AG04450 (cell line): ENCODE measurements around the gene CEP85. TPM values are rescaled to one million over a fixed set of nuclear protein-coding genes. Genes with fewer than 3 reads are reported as not detected.

Experiments
- CTCF ChIA-PET: fragments of 300-600, 350-600 bp; formaldehyde crosslinking; extraction: SDS; loops from one replicate; lab custom pipeline; 2022; ENCODE audit warnings: antibody characterized with exemption, inconsistent platforms; lab: Charles Lee
- POLR2A ChIA-PET: fragments of 350-600 bp; formaldehyde crosslinking; extraction: SDS; loops from one replicate; lab custom pipeline; 2021; ENCODE audit warnings: antibody characterized with exemption, inconsistent platforms; lab: Yijun Ruan, JAX
- DNase-seq: peaks from one replicate; pipeline ENCODE4 v3.0.0-alpha.2; 2011; ENCODE audit warnings: low read depth, low spot score
- H3K27ac ChIP-seq: one replicate; pipeline ENCODE4 v1.5.1; 2012; ENCODE audit warnings: low read depth, low read length, control low read depth
- H3K27me3 ChIP-seq: one replicate; pipeline ENCODE4 v1.6.0; 2012; ENCODE audit warnings: low read length; ENCODE audit not compliant: control insufficient read depth, insufficient read depth
- H3K4me3 ChIP-seq: 2 replicates; pipeline ENCODE4 v1.5.1; 2011; ENCODE audit warnings: mild to moderate bottlenecking, low read depth, low read length, control low read depth
- H3K9me3 ChIP-seq: 2 replicates; pipeline ENCODE4 v1.5.1; 2012; ENCODE audit warnings: low read length; ENCODE audit not compliant: control insufficient read depth, insufficient read depth
- polyA plus RNA-seq: library from polyadenylated mRNA; depleted of rRNA; stranded (reverse); fragments of >200 nt; gene quantifications from 2 replicates; pipeline ENCODE4 v1.2.3, GENCODE V29; 2011
- TF ChIP-seq, protein P1 (sequence below): IDR thresholded peaks from 2 replicates; pipeline ENCODE4 v1.5.1; 2011; ENCODE audit warnings: low read depth, low read length, control low read depth, inconsistent platforms

CEP85 gene
- polyA plus RNA-seq, 1 experiment: 5.8 TPM

DNA sequence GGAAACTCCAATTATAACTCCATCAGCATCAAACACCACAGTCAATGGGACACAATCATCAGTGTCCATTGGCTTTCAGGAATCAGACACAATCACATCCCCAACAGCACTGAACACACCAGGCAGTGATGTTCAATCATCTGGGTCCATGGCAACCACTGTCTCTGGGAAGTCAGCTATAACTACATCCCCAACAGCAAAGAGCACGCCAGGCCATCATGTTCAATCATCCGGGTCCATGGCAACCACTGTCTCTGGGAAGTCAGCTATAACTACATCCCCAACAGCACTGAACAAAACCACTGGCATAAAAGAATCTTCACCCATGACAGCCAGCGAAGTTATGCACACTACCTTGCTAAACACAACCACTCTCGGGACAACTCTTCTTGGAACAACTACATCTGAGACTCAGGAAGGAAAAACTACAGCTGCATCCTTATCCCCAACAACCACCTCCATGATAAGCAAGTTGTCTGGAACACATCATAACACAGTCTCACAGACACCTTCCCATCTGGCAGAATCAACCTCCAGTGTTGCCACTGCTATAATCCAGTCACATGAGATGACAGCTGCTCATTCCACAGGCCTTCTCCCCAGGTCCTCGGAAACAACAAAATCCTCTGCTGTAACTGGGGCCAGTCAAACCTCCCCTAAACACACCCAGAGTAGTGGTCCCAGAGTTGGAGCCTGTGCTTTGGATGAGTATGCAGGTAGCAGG, 23.7 kb upstream of the CEP85 start:
- no peak overlapping the region for H3K27ac ChIP-seq
- H3K27me3 ChIP-seq: peaks cover 18% of the 10 kb centered on the region
- TF ChIP-seq, protein P1, sequence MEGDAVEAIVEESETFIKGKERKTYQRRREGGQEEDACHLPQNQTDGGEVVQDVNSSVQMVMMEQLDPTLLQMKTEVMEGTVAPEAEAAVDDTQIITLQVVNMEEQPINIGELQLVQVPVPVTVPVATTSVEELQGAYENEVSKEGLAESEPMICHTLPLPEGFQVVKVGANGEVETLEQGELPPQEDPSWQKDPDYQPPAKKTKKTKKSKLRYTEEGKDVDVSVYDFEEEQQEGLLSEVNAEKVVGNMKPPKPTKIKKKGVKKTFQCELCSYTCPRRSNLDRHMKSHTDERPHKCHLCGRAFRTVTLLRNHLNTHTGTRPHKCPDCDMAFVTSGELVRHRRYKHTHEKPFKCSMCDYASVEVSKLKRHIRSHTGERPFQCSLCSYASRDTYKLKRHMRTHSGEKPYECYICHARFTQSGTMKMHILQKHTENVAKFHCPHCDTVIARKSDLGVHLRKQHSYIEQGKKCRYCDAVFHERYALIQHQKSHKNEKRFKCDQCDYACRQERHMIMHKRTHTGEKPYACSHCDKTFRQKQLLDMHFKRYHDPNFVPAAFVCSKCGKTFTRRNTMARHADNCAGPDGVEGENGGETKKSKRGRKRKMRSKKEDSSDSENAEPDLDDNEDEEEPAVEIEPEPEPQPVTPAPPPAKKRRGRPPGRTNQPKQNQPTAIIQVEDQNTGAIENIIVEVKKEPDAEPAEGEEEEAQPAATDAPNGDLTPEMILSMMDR: no peak
- no peaks in the 10 kb centered on the region for H3K9me3 ChIP-seq
- ChIA-PET CTCF (interaction anchor here (1.9 to 2.1 kb wide), 2 partner anchors 24 to 207 kb away, joined by 6 read pairs; partner anchors contain the start of gene CEP85), POLR2A (interaction anchor here (0.6 kb wide), 1 partner anchor 25 kb away, joined by 5 read pairs; no protein-coding TSS in a partner anchor)
- H3K4me3 ChIP-seq: no peak overlapping the region
- DNase-seq: no peak

DNA sequence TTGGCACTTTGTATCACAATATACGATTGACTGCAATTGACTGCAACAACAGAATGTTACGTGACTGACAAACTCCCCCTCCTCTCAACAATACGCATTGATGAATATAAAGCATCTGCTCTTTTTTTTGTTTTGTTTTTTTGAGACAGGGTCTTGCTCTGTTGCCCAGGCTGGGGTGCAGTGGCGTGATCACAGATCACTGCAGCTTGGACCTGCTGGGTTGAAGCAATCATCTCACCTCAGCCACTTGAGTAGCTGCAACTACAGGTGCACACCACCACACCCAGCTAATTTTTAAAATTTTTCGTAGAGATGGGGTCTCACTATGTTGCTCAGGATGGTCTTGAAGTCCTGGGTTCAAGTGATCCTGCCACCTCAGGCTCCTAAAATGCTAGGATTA, 21.3 kb upstream of the CEP85 start:
- no peaks in the 10 kb centered on the region for H3K9me3 ChIP-seq
- DNase-seq: no peak
- peaks cover 18% of the 10 kb centered on the region for H3K27me3 ChIP-seq
- H3K4me3 ChIP-seq: no peak overlapping the region
- CTCF ChIA-PET: interaction anchor here (0.8 to 2.3 kb wide), 4 partner anchors 21 to 204 kb away, joined by 3 to 7 read pairs (median 4); partner anchors contain the start of gene CEP85
- POLR2A ChIA-PET: no interaction called here
- TF ChIP-seq, protein P1: no peak
- H3K27ac ChIP-seq: no peak overlapping the region

DNA sequence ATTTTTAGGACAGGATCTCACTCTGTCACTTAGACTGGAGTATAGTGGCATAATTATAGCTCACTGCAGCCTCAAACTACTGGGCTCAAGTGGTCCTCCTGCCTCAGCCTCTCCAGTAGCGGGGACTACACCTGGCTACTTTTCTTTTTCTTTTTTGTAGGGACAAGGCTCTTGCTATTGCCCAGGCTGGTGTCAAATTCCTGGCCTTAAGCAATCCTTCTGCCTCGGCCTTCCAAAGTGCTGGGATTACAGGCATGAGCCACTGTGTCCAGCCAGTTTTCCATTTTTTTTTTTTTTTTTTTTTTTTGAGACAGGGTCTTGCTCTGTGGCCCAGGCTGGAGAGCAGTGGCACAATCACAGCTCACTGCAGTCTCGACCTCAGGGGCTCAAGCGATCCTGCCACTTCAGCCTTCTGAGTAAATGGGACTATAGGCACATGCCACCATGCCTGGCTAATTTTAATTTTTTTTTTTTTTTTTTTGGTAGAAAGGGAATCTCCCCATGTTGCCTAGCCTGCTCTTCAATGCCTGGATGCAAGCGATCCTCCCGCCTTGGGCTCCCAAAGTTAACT, 20.6 kb upstream of the CEP85 start:
- TF ChIP-seq, protein P1: no peak
- DNase-seq: no peak
- ChIA-PET POLR2A (no interaction called here), CTCF (interaction anchor here (0.8 to 2.3 kb wide), 4 partner anchors 20 to 204 kb away, joined by 3 to 7 read pairs (median 5); partner anchors contain the start of gene CEP85)
- no peak overlapping the region for H3K27ac ChIP-seq
- H3K9me3 ChIP-seq: no peaks in the 10 kb centered on the region
- H3K27me3 ChIP-seq: peaks cover 16% of the 10 kb centered on the region
- no peak overlapping the region for H3K4me3 ChIP-seq

DNA sequence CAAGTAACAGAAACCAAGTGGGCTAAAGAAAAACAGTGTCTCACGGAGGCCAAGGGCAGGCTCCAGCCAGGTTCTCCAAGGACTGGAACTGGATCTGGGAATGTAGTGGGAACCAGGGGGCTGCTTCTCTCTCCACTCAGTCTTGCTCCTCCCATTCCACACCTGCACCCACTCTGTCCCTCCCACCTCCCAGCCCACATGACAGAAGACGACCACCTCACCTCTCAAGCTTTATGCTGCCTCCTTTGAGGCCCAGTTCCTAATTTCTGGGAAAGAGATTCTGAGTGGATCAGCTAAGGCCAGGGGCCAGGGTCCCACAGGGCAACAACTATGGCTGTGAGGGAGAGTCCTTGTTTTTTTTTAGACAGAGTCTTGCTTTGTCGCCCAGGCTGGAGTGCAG, 18.8 kb upstream of the CEP85 start:
- Histone ChIP-seq H3K9me3 (no peaks in the 10 kb centered on the region; the same call in 1 of the 2 replicates), H3K27ac (no peak overlapping the region), H3K27me3 (peaks cover 11% of the 10 kb centered on the region), H3K4me3 (no peak overlapping the region)
- DNase-seq: no peak
- ChIA-PET POLR2A (no interaction called here), CTCF (no interaction called here)
- TF ChIP-seq, protein P1: no peak
